Omental fat pad (tissue), 4 donors: Measurements from ENCODE around the gene CPLX3. TPM values are rescaled to one million over a fixed set of nuclear protein-coding genes. Genes with fewer than 3 reads are reported as not detected.
"Not testable (repeated sequence)": the region's sequence is repeated elsewhere in the genome, so short reads cannot be mapped to it uniquely, and the experiment has no call there.

ENCODE experiments used
- ATAC-seq: fragments of 150-250 bp; one replicate; pipeline ENCODE4 v1.9.1; 2016; ENCODE audit warnings: mild to moderate bottlenecking, moderate library complexity; ENCODE audit not compliant: low FRiP score
- DNase-seq: peaks from one replicate; pipeline ENCODE4 v3.0.0-alpha.2; 2019; ENCODE audit warnings: low spot score
- total RNA-seq, 4 donors: library from RNA; depleted of rRNA; stranded (reverse); fragments of >200 nt; gene quantifications; one replicate each; pipeline ENCODE4 v1.1.0, GENCODE V29; 2016
- TF ChIP-seq, protein P1 (sequence below), 3 donors: fragments of 450-650 bp; IDR thresholded peaks; one replicate each; pipeline ENCODE4 v1.5.1; 2016 to 2017; ENCODE audit warnings: antibody characterized with exemption in 3 of 3, mild to moderate bottlenecking in 3 of 3, moderate library complexity in 2 of 3

The CPLX3 gene
- total RNA-seq, 4 donors from 2014 or later, result not detected

DNA sequence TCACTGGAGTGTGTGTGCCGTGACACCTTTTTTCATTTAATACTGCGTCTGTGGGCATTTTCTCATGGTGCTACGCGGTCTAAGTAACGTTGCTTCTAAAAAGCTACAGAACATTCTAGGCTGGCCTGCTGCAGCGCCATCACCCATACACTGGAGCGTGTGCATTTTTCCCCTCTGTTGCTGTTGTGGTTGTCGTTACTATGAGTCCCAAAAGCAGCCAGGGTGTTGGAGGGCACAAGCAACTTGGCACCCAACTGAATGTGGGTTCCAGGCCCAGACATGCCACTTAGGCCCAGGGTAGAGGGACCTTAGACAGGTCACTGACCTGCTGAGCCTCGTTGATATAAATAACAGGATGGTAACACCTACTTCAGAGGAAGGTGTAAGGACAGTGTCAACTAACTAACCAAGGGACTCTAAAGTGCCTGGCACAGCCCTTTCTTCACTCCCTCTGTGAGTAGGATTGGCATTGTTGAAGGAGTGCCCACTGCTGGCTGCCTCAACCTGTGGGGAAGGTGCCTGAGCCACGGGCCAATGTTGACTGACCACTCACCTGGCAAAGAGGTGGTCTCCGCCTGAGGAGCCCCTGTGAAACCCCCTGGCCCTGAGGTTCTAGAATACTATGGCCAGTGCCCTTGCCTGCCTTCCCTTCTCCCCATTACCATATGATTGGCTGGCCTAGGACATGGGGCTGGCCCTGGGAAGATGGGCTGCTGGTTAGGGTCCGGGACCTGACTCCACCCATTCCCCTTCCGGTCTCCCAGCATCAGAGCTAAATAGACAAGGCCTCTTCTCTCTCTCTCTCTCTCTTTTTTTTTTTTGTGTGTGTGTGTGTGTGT, 41.0 kb upstream of the CPLX3 start:
- TF ChIP-seq, protein P1, sequence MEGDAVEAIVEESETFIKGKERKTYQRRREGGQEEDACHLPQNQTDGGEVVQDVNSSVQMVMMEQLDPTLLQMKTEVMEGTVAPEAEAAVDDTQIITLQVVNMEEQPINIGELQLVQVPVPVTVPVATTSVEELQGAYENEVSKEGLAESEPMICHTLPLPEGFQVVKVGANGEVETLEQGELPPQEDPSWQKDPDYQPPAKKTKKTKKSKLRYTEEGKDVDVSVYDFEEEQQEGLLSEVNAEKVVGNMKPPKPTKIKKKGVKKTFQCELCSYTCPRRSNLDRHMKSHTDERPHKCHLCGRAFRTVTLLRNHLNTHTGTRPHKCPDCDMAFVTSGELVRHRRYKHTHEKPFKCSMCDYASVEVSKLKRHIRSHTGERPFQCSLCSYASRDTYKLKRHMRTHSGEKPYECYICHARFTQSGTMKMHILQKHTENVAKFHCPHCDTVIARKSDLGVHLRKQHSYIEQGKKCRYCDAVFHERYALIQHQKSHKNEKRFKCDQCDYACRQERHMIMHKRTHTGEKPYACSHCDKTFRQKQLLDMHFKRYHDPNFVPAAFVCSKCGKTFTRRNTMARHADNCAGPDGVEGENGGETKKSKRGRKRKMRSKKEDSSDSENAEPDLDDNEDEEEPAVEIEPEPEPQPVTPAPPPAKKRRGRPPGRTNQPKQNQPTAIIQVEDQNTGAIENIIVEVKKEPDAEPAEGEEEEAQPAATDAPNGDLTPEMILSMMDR (IDR thresholded peaks at IDR 0.05), result no peak
- DNase-seq (no peak), ATAC-seq (no peak)

DNA sequence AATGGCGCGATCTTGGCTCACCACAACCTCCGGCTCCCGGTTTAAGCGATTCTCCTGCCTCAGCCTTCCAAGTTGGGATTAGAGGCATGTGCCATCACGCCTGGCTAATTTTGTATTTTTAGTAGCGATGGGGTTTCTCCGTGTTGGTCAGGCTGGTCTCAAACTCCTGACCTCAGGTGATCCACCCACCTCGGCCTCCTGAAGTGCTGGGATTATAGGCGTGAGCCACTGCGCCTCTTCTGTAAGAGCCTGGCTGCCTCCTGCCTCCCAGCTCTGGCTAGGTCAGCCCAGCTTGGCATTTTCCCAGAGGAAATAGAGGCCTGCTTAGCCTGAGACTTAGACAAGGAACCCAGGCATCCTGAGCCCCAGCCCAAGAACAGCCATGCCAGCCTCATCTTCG, 40.3 kb upstream of the CPLX3 start:
- DNase-seq, ATAC-seq: not testable (repeated sequence)

DNA sequence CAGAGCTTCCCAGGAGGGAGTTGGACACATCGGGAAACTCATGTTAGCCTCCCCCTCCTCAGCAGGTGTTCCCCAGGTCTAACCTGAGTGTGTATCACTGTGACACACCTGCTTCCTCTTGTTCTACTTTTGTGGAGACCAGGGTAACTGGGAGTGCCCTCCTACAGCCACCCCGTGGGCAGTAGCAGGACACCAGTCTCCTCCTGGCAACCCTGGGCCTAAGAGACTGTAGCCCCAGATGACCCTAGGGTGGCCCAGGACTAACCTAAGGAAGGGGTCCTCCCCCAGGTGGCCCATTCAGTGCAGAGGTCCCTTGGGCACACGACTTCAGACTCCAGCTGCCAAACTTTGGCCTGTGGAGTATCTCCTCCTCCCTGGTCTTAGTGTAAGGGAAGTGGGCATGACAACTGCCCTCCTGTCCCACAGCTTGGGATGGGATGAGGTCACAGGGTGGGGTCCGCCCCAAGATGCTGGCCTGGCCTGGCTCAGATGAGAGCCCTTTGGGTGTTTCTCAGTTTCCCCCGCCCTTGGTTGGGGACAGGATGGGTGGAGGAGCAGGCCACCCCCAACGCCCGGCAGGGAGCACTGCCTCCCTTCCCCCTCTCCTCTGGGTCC, 39.8 kb upstream of the CPLX3 start:
- TF ChIP-seq, protein P1 (IDR thresholded peaks at IDR 0.05), result no peak
- DNase-seq (no peak), ATAC-seq (no peak)

DNA sequence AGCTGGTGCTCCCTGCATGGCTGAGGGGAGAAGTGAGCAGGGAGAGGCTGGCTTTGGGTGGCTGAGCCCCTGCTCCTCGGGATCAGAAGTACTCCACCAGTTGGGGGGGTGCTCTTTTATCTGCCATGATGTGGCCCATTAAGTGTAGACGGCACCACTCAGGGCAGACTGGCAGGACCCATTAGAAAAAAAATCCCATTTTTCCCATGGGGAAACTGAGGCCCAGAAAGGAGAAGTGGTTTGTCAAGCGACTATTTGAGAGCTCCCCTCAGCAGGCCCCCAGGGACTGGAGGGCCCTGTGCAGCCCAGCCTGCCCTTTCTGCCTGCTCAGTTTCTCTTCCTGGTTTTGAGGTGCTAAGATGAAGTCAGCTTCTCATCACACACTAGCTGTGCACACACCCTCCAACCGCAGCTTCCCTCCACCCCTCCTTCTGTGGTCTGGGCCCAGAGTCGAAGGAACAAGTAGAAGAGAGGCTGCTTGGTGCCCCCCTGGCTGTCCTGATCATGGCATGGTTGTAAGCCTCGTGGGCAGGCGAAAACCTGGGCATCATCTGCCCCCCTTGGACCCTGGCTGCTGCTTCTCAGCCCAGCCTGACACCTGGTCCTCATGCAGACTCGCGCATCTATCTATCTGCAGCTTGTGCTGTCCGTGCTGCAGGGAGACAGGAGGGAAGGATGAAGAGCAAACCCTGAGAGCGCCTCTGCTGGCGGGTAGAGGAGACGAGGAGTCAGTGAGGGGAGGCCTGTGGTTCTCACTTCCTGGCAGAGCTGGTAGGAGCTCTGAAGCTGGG, 39.0 kb upstream of the CPLX3 start:
- DNase-seq (no peak), ATAC-seq (no peak)
- TF ChIP-seq, protein P1 (IDR thresholded peaks at IDR 0.05), result no peak

DNA sequence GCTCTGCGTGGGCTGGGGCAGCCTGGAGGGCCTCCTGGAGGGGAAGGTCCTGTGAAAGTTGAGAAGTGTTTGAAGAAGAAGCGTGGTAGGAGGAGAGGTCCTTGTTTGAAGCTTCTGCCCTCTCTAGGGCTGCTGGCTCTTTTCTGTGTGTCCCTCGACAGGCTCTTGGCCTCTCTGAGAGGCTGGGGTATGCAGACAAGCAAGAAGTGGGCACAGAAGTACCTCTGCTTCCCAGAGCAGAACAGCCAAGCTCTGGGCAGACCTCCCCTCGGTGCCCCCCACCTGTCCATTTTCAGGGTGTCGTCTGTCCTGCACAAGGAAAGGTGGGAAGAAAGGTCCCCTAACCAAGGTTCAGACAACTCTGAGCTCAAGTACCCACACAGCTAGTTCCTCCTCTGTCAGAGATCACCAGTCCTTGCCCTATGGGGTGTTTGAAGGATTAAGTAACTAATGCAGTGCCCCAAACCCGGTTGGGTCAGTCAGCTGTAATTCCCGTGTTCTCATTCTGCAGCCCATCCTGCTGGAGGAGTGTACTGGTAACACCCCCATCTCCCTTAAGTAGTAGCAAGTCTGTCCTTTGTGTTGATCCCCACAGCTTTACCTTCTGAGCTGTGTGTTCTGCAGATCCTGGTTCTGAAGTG, 38.3 kb upstream of the CPLX3 start:
- no peak for DNase-seq
- no peak for ATAC-seq
- TF ChIP-seq, protein P1 (IDR thresholded peaks at IDR 0.05), result no peak

DNA sequence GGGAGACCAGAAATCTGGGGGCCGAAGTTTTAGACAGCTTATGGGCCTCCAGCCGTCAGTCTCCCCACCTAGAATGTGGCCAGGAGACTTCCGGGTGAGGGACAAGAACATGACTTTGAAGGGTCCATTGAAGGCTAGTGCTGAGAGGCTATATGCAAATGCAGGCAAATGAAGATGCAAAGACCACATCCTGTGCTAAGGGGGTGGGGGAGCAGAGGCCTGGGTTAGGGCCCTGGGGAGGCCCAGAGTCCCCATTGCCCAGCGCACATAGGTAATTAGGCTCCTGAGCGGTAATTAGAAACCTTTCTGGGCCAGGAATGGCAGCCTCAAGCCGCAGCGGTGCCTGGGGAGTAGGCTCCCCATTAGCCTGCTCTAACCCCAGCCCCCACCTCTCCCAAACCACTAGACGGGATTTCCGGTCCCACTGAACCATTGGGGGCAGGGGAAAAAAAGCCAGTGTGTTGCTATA, 37.7 kb upstream of the CPLX3 start:
- ATAC-seq, result no peak
- TF ChIP-seq, protein P1 (IDR thresholded peaks at IDR 0.05), result no peak
- no peak for DNase-seq

DNA sequence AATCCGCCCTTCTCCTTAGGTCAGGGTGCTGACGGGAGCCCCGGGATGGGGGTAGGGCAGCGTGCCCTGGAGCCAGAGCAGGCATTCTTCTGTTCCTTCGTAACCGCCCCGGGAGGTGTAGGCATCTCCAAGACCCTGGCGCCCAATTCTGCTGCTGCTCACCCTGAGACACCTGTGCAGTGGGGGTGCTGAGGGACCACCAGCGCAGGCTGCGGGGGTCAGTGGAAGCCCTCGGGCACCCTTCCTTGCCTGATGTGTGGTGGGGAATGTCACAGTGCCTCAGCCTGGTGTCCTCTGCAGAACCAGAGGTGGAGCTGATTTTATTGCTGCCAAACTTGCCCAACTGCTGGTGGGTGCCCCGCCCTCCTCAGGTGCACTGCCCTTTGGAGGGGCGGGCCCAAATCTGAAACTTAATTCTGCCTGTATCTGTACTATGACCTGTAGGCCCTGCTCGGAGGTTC, 37.2 kb upstream of the CPLX3 start:
- ATAC-seq, result no peak
- no peak for DNase-seq
- TF ChIP-seq, protein P1 (IDR thresholded peaks at IDR 0.05), result no peak
